Trophoblast cell (in vitro differentiated cells and primary cell): ENCODE measurements around the gene PPIC.

Source experiments
- DNase-seq, 2 donors: peaks; one replicate each; pipeline ENCODE4 v3.0.0-alpha.2; 2016
- H2AFZ ChIP-seq: 2 replicates; pipeline ENCODE4 v1.6.1; 2013; ENCODE audit warnings: low read length, moderate library complexity, mild to moderate bottlenecking; ENCODE audit not compliant: insufficient read depth, poor library complexity
- H2AK5ac ChIP-seq: 2 replicates; pipeline ENCODE4 v1.6.1; 2013; ENCODE audit warnings: mild to moderate bottlenecking, low read length
- H2BK120ac ChIP-seq: 2 replicates; pipeline ENCODE4 v1.6.1; 2013; ENCODE audit warnings: low read length, mild to moderate bottlenecking, moderate library complexity; ENCODE audit not compliant: insufficient read depth, poor library complexity
- H2BK12ac ChIP-seq: 2 replicates; pipeline ENCODE4 v1.6.1; 2013; ENCODE audit warnings: mild to moderate bottlenecking, low read length, moderate library complexity
- H2BK5ac ChIP-seq: 2 replicates; pipeline ENCODE4 v1.6.1; 2013; ENCODE audit warnings: low read length, low read depth, moderate library complexity, mild to moderate bottlenecking; ENCODE audit not compliant: poor library complexity
- H3K14ac ChIP-seq: 2 replicates; pipeline ENCODE4 v1.6.1; 2013; ENCODE audit warnings: mild to moderate bottlenecking, low read length
- H3K18ac ChIP-seq: 2 replicates; pipeline ENCODE4 v1.6.1; 2013; ENCODE audit warnings: mild to moderate bottlenecking, low read length
- H3K23ac ChIP-seq: 2 replicates; pipeline ENCODE4 v1.6.1; 2013; ENCODE audit warnings: low read length
- H3K27ac ChIP-seq: 2 replicates; pipeline ENCODE4 v1.5.1; 2013; ENCODE audit warnings: low read depth, mild to moderate bottlenecking, inconsistent platforms, low read length, moderate library complexity
- H3K27me3 ChIP-seq: 2 replicates; pipeline ENCODE4 v1.6.1; 2013; ENCODE audit warnings: inconsistent platforms, mild to moderate bottlenecking, low read length, moderate library complexity; ENCODE audit not compliant: insufficient read depth
- H3K36me3 ChIP-seq, 2 experiments: 1 replicate in 1 of 2; 2 replicates in 1 of 2; pipeline ENCODE4 v1.6.1; 2013; ENCODE audit warnings: low read length in 2 of 2, mild to moderate bottlenecking in 2 of 2, moderate library complexity in 1 of 2; ENCODE audit not compliant: insufficient read depth in 2 of 2, control insufficient read depth in 1 of 2
- H3K4ac ChIP-seq: 2 replicates; pipeline ENCODE4 v1.6.1; 2013; ENCODE audit warnings: low read depth, mild to moderate bottlenecking, low read length, moderate library complexity
- H3K4me1 ChIP-seq, 2 experiments: 1 replicate in 1 of 2; 2 replicates in 1 of 2; pipeline ENCODE4 v1.6.1; 2013; ENCODE audit warnings: low read length in 2 of 2, mild to moderate bottlenecking in 2 of 2, moderate library complexity in 1 of 2; ENCODE audit not compliant: insufficient read depth in 2 of 2, control insufficient read depth in 1 of 2
- H3K4me2 ChIP-seq: 2 replicates; pipeline ENCODE4 v1.6.1; 2013; ENCODE audit warnings: inconsistent platforms, mild to moderate bottlenecking, low read length, moderate library complexity
- H3K4me3 ChIP-seq: 2 replicates; pipeline ENCODE4 v1.5.1; 2013; ENCODE audit warnings: mild to moderate bottlenecking, low read depth, low read length, inconsistent platforms
- H3K79me1 ChIP-seq: one replicate; pipeline ENCODE4 v1.6.1; 2013; ENCODE audit warnings: low read length
- H3K79me2 ChIP-seq: 2 replicates; pipeline ENCODE4 v1.6.1; 2013; ENCODE audit warnings: low read length, mild to moderate bottlenecking; ENCODE audit not compliant: control insufficient read depth, insufficient read depth, poor library complexity
- H3K9ac ChIP-seq: 2 replicates; pipeline ENCODE4 v1.6.1; 2013; ENCODE audit warnings: mild to moderate bottlenecking, low read length
- H3K9me3 ChIP-seq: 2 replicates; pipeline ENCODE4 v1.6.1; 2013; ENCODE audit warnings: low read depth, mild to moderate bottlenecking, control low read depth, inconsistent platforms, low read length; ENCODE audit not compliant: insufficient read depth
- H4K12ac ChIP-seq: 2 replicates; pipeline ENCODE4 v1.6.1; 2013; ENCODE audit warnings: low read depth, mild to moderate bottlenecking, low read length, moderate library complexity
- H4K8ac ChIP-seq: 2 replicates; pipeline ENCODE4 v1.6.1; 2013; ENCODE audit warnings: low read depth, mild to moderate bottlenecking, low read length, moderate library complexity
- H4K91ac ChIP-seq: one replicate; pipeline ENCODE4 v1.6.1; 2013; ENCODE audit warnings: low read depth, mild to moderate bottlenecking, low read length, moderate library complexity
- WGBS: extraction: QIAGEN DNeasy Blood & Tissue Kit; methylation state at CpG from one replicate; pipeline ENCODE4 v1.1.7; 2013; ENCODE audit warnings: missing lambda C conversion rate; ENCODE audit not compliant: insufficient read length, insufficient coverage; ENCODE audit errors: extremely low coverage; 5-methylcytosine and 5-hydroxymethylcytosine counted together

The PPIC gene

DNA sequence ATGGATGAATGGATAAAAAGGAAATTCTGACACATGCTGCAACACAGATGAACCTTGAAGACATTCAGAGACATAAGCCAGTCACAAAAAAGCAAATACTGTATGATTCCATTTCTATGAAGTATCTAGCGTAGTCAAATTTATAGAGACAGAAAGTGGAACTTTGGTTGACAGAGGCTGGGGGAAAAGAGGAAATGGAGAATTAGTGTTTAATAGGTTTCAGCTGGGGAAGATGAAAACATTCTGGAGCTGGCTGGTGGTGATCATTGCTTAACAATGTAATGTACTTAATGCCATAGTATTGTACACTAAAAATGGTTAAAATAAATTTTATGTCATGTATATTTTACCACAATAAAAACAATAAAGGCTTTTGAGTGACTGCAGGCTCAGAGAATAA, 24.2 kb downstream of the PPIC start:
- Histone ChIP-seq H4K91ac (no peak overlapping the region), H3K4ac (no peak overlapping the region), H3K36me3 (peaks cover 0 to 5% of the 10 kb centered on the region in 2 experiments), H3K14ac (no peak overlapping the region), H2AFZ (no peak overlapping the region), H3K9ac (no peak overlapping the region), H3K4me2 (no peak overlapping the region), H3K79me2 (no peaks in the 10 kb centered on the region), H4K8ac (no peak overlapping the region), H4K12ac (no peak overlapping the region), H2BK12ac (no peak overlapping the region), H3K27ac (no peak overlapping the region), H3K4me3 (no peak overlapping the region), H3K27me3 (no peaks in the 10 kb centered on the region), H2AK5ac (no peak overlapping the region), H3K79me1 (no peaks in the 10 kb centered on the region), H2BK120ac (no peak overlapping the region), H3K9me3 (no peaks in the 10 kb centered on the region), H3K18ac (no peak overlapping the region), H3K23ac (no peak overlapping the region), H3K4me1 (peaks cover 0 to under 1% of the 10 kb centered on the region in 2 experiments), H2BK5ac (no peak overlapping the region)
- no peak for DNase-seq
- WGBS = no CpG with 5 or more reads among the region's 1 CpG

DNA sequence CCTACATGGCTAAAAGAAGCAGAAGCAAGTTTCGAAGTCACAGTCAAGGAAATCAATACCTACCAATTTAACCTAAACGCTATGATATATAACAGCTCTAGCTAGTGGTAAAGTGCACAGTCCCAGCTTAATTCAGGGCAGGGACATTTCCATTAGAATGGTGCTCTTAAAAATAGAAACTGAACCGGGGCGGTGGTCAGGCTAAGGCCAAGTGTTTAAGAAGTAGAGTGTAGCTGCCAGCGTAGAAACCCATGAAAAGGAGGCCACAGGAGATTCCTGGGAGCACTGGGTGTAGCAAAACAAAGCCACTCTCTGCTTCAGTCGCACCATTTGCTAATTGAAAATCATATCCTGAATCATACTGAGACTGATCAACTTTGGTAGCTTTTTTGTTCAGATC, 28.8 kb downstream of the PPIC start:
- Histone ChIP-seq H3K23ac (no peak overlapping the region), H4K12ac (no peak overlapping the region), H2AK5ac (no peak overlapping the region), H4K8ac (no peak overlapping the region), H3K14ac (no peak overlapping the region), H3K4me3 (no peak overlapping the region), H3K79me1 (peaks cover 2% of the 10 kb centered on the region), H2BK5ac (no peak overlapping the region), H2BK120ac (no peak overlapping the region), H3K4me2 (no peak overlapping the region), H3K9me3 (no peaks in the 10 kb centered on the region), H2BK12ac (no peak overlapping the region), H3K4me1 (peaks cover 3 to 4% of the 10 kb centered on the region in 2 experiments), H3K4ac (no peak overlapping the region), H3K79me2 (no peaks in the 10 kb centered on the region), H3K9ac (no peak overlapping the region), H3K27me3 (no peaks in the 10 kb centered on the region), H2AFZ (no peak overlapping the region), H3K18ac (no peak overlapping the region), H3K27ac (no peak overlapping the region), H3K36me3 (peaks cover 0 to 9% of the 10 kb centered on the region in 2 experiments), H4K91ac (no peak overlapping the region)
- WGBS = no CpG with 5 or more reads among the region's 6 CpGs
- no peak for DNase-seq

DNA sequence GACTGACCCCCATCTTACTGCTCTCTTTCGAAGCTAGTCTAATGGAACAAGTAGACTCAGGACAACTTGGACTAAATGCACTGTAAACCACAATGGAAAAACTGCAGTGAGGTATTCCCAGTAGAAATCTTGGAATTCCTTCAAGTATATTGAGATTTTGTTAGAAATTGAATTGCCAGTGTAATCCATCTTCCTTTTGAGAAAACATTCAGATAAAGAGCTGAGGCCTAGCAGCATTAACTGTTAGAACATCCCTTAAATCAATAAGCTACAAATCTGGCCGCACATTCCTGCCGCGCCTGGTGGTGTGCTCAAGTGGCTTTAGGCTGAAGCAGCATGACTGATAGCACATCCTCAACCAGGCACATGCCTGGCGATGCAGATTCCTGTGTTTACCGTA, 29.3 kb downstream of the PPIC start:
- Histone ChIP-seq H3K9me3 (no peaks in the 10 kb centered on the region), H3K4me3 (no peak overlapping the region), H3K23ac (no peak overlapping the region), H2BK5ac (no peak overlapping the region), H3K4me2 (no peak overlapping the region), H3K27me3 (no peaks in the 10 kb centered on the region), H3K9ac (no peak overlapping the region), H3K4ac (no peak overlapping the region), H3K79me2 (no peaks in the 10 kb centered on the region), H3K79me1 (peaks cover 2% of the 10 kb centered on the region), H4K91ac (no peak overlapping the region), H2AFZ (no peak overlapping the region), H3K18ac (no peak overlapping the region), H3K14ac (no peak overlapping the region), H3K27ac (no peak overlapping the region), H2BK120ac (no peak overlapping the region), H4K12ac (no peak overlapping the region), H4K8ac (no peak overlapping the region), H3K4me1 (peaks cover 3 to 4% of the 10 kb centered on the region in 2 experiments), H3K36me3 (peaks cover 0 to 9% of the 10 kb centered on the region in 2 experiments), H2BK12ac (no peak overlapping the region), H2AK5ac (no peak overlapping the region)
- WGBS = no CpG with 5 or more reads among the region's 6 CpGs
- DNase-seq = no peak

DNA sequence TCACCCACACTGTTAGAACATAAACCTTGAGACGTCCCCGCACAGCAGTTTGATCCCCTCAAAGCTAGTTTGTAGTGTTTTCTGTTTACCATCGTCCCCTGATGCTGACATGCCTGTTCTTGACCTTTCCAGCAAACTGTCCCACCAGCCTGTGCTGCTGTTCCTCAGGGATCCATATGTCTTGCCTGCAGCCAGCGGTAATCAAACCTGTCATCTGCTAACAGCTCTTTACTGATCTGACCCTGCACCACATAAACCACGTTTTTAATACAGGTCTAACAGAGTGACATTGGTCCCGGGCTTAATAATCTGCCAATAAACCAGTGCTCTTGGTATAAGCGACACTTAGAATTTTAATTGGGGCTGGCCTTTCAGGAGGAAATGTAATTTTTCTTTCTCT, 34.7 kb downstream of the PPIC start:
- H3K4me2 ChIP-seq = no peak overlapping the region
- no peaks in the 10 kb centered on the region for H3K79me2 ChIP-seq
- H3K36me3 ChIP-seq = peaks cover 0 to 4% of the 10 kb centered on the region in 2 experiments
- peaks cover 2 to 3% of the 10 kb centered on the region in 2 experiments for H3K4me1 ChIP-seq
- DNase-seq = no peak
- no peak overlapping the region for H4K12ac ChIP-seq
- H3K4me3 ChIP-seq = no peak overlapping the region
- peaks cover 2% of the 10 kb centered on the region for H3K79me1 ChIP-seq
- no peak overlapping the region for H2BK12ac ChIP-seq
- no peak overlapping the region for H2AK5ac ChIP-seq
- H2BK120ac ChIP-seq = no peak overlapping the region
- no peak overlapping the region for H3K9ac ChIP-seq
- no peak overlapping the region for H3K27ac ChIP-seq
- no peak overlapping the region for H2AFZ ChIP-seq
- H4K91ac ChIP-seq = no peak overlapping the region
- WGBS = no CpG with 5 or more reads among the region's 7 CpGs
- no peak overlapping the region for H3K4ac ChIP-seq
- no peaks in the 10 kb centered on the region for H3K9me3 ChIP-seq
- H3K18ac ChIP-seq = no peak overlapping the region
- no peak overlapping the region for H4K8ac ChIP-seq
- no peaks in the 10 kb centered on the region for H3K27me3 ChIP-seq
- no peak overlapping the region for H3K14ac ChIP-seq
- H3K23ac ChIP-seq = no peak overlapping the region
- H2BK5ac ChIP-seq = no peak overlapping the region
